SK-N-SH treated with all-trans-retinoic acid at 6 μM for 48 hours (cell line): ENCODE results near the gene GRK4.

Experiments used
- ARNTL ChIP-seq: fragments of 450-650 bp; formaldehyde crosslinking; IDR thresholded peaks from 2 replicates; pipeline ENCODE4 v1.5.0; 2020; ENCODE audit warnings: low read depth, mild to moderate bottlenecking, moderate library complexity, borderline replicate concordance
- CREB5 ChIP-seq: fragments of 250-450 bp; sonication (Bioruptor Pico); IDR thresholded peaks from 2 replicates; pipeline ENCODE4 v1.5.1; 2020; ENCODE audit warnings: low read depth, mild to moderate bottlenecking, moderate library complexity
- OSR1 ChIP-seq: fragments of 250-450 bp; sonication (Bioruptor Pico); IDR thresholded peaks from 2 replicates; pipeline ENCODE4 v1.8.0; 2022; ENCODE audit warnings: moderate library complexity, mild to moderate bottlenecking, inconsistent platforms
- POU6F1 ChIP-seq: fragments of 250-450 bp; sonication (Bioruptor Pico); IDR thresholded peaks from 2 replicates; pipeline ENCODE4 v1.8.0; 2021; ENCODE audit warnings: low read depth, mild to moderate bottlenecking, moderate library complexity, borderline replicate concordance
- PPARA ChIP-seq: fragments of 250-450 bp; sonication (Bioruptor Pico); IDR thresholded peaks from 2 replicates; pipeline ENCODE4 v1.5.0; 2020; ENCODE audit warnings: mild to moderate bottlenecking, borderline replicate concordance
- ZFP30 ChIP-seq: fragments of 450-650 bp; formaldehyde crosslinking; IDR thresholded peaks from 2 replicates; pipeline ENCODE4 v1.5.0; 2022; ENCODE audit warnings: mild to moderate bottlenecking, moderate library complexity
- ZNF565 ChIP-seq: fragments of 450-650 bp; formaldehyde crosslinking; conservative IDR thresholded peaks from 2 replicates; pipeline ENCODE4 v1.5.0; 2020; ENCODE audit warnings: low read depth, mild to moderate bottlenecking, moderate library complexity
- TF ChIP-seq, protein P1 (sequence below): fragments of 250-450 bp; sonication (Bioruptor Pico); IDR thresholded peaks from 2 replicates; pipeline ENCODE4 v1.8.0; 2020; ENCODE audit warnings: mild to moderate bottlenecking, moderate library complexity, borderline replicate concordance
- TF ChIP-seq, protein P2 (sequence below): fragments of 250-450 bp; sonication (Bioruptor Pico); IDR thresholded peaks from 2 replicates; pipeline ENCODE4 v1.5.1; 2021; ENCODE audit warnings: mild to moderate bottlenecking, moderate library complexity

- TF ChIP-seq ZFP30 (CRISPR knock-in tag) = no peak
- TF ChIP-seq PPARA = no peak
- TF ChIP-seq, protein P1, sequence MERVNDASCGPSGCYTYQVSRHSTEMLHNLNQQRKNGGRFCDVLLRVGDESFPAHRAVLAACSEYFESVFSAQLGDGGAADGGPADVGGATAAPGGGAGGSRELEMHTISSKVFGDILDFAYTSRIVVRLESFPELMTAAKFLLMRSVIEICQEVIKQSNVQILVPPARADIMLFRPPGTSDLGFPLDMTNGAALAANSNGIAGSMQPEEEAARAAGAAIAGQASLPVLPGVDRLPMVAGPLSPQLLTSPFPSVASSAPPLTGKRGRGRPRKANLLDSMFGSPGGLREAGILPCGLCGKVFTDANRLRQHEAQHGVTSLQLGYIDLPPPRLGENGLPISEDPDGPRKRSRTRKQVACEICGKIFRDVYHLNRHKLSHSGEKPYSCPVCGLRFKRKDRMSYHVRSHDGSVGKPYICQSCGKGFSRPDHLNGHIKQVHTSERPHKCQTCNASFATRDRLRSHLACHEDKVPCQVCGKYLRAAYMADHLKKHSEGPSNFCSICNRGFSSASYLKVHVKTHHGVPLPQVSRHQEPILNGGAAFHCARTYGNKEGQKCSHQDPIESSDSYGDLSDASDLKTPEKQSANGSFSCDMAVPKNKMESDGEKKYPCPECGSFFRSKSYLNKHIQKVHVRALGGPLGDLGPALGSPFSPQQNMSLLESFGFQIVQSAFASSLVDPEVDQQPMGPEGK (CRISPR knock-in tag) = no peak
- no peak for TF ChIP-seq ARNTL (CRISPR knock-in tag)
- TF ChIP-seq POU6F1 (CRISPR knock-in tag) = no peak
- TF ChIP-seq, protein P2, sequence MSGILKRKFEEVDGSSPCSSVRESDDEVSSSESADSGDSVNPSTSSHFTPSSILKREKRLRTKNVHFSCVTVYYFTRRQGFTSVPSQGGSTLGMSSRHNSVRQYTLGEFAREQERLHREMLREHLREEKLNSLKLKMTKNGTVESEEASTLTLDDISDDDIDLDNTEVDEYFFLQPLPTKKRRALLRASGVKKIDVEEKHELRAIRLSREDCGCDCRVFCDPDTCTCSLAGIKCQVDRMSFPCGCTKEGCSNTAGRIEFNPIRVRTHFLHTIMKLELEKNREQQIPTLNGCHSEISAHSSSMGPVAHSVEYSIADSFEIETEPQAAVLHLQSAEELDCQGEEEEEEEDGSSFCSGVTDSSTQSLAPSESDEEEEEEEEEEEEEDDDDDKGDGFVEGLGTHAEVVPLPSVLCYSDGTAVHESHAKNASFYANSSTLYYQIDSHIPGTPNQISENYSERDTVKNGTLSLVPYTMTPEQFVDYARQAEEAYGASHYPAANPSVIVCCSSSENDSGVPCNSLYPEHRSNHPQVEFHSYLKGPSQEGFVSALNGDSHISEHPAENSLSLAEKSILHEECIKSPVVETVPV (CRISPR knock-in tag) = no peak
- no peak for TF ChIP-seq CREB5 (CRISPR knock-in tag)
- no peak for TF ChIP-seq ZNF565 (CRISPR knock-in tag)
- no peak for TF ChIP-seq OSR1 (CRISPR knock-in tag)
Observed at GRCh38 chr4:2932951-2933565, 30.3 kb upstream of the GRK4 start.
